Activated naive CD4-positive, alpha-beta T cell treated with anti-CD3 and anti-CD28 coated beads, Interleukin-2, amount 50 U/mL, for 72 hours (primary cell): ENCODE data around the gene TKTL1. TPM values are rescaled to one million over a fixed set of nuclear protein-coding genes. Genes with fewer than 3 reads are reported as not detected.

Experiments used
- ATAC-seq, 2 donors: fragments of 150-1000 bp; cut with Tn5 transposase; 2 replicates each; pipeline ENCODE4 v1.10.0; 2021; ENCODE audit warnings: mild to moderate bottlenecking in 2 of 2, moderate library complexity in 2 of 2
- DNase-seq, 2 donors: peaks; one replicate each; pipeline ENCODE4 v3.0.0; 2021 to 2022; ENCODE audit warnings: low spot score in 2 of 2
- H3K27ac Mint-ChIP-seq, 2 donors: one replicate each; pipeline ENCODE4 v1.8.0; 2022; ENCODE audit warnings: mild to moderate bottlenecking in 2 of 2, mixed read lengths in 2 of 2
- H3K36me3 Mint-ChIP-seq, 2 donors: one replicate each; pipeline ENCODE4 v1.8.0; 2022; ENCODE audit warnings: mixed read lengths in 2 of 2
- H3K9me3 Mint-ChIP-seq, 2 donors: one replicate each; pipeline ENCODE4 v1.8.0; 2022; ENCODE audit warnings: mixed read lengths in 2 of 2
- total RNA-seq, 2 donors: library from RNA; stranded (reverse); gene quantifications; one replicate each; pipeline ENCODE4 v1.2.3, GENCODE V29; 2022

The TKTL1 gene
- total RNA-seq, 2 donors from 2014 or later: 0.48 to 0.56 TPM

DNA sequence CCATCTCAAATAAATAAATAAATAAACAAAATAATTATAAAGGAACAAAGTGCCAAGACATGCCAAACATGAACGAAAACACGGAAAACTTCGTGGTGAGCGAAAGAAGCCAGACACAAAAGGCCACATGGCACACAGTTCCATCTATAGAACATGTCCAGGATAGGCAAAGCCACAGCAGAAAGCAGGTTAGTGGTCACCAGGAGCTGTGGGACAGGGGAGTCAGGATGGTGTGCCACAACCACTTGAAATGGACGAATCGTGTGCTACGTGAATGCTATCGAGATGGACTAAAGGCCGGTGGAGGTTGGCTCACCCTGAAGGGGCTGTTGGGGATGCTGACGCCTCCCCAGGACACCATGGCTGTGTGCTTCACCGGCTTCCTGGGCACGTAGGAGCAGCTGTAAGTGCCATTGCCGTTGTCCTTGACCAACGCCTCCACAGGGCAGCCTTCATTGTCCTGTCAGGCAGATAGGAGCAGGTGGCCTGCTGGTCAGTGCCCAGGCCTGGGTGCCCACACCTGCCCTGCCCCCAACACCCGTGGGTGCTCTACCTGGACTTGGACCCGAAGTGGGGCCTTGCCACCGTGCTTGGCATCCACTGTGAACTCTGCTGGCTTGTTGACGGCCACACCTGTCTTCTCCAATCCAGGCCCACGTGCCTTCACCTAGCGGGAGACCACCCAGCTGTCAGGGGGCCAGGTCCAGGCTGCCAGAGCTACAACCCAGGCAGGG, 68.3 kb downstream of the TKTL1 start:
- no peak for DNase-seq
- H3K36me3 Mint-ChIP-seq: peaks cover 0 to 7% of the 10 kb centered on the region in 2 donors
- no peak for ATAC-seq
- H3K9me3 Mint-ChIP-seq: no peaks in the 10 kb centered on the region
- no peak overlapping the region for H3K27ac Mint-ChIP-seq

DNA sequence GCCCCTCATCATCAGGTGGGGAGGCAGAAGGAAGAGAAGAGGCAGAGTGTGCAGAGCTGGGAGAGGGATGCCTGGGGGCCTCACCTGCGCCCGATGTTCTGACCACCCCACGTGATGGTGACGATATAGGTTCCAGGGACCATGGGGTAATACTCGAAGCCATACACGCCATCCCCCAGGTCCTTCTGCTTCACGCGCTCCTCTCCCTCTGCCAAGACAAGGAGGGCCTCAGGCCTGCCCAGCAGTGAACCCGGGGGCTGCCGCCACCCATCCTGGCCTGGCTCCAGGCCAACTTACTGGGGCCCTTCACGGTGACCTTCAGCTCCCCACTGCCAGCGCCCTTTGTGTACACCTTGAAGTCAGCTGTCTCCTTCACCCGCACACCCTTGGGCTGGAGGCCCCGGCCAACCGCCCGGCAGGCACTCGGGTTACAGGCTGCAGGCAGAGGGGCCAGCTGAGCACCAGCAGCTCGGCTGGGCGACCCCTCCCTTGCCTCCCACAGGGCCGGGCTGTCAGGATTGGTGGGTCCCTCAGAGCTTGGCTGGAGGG, 69.5 kb downstream of the TKTL1 start:
- ATAC-seq (no peak), DNase-seq (no peak)
- Mint-ChIP-seq H3K27ac (peak overlapping the region in 1 of 2 donors; percentile 14), H3K36me3 (peaks cover 5 to 11% of the 10 kb centered on the region in 2 donors), H3K9me3 (no peaks in the 10 kb centered on the region)

DNA sequence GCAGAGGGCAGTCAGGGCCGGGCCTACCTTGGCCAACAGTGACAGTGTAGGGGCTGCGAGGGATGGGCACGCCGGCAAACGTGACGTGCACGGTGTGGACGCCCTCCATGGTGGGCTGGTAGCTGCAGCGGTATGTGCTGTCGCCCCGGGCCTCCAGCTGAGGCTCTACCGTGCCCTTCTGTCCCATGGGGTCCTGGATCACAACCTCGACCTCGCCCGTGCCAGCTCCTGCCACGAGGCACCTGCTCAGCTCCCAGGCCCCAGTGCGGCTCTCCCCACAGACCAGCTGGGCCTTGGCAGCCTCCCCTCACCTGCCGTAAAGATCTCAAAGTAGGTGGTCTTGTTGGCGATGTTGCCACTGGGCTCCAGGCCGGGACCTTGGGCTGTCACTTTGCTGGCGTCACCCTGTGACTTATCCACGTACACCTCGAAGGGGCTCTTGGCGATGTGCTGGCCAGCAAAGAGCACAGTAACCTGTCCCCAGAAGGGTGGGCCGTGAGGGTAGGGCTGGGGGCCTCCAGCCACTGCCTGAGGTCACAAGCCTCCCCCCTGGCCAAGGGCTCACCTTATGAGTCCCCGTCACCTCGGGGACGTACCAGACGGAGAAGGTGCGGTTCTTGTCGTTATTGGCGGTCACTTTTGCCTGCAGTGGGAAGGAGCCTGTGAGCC, 70.5 kb downstream of the TKTL1 start:
- ATAC-seq (no peak), DNase-seq (no peak)
- Mint-ChIP-seq H3K36me3 (peaks cover 5 to 12% of the 10 kb centered on the region in 2 donors), H3K27ac (no peak overlapping the region), H3K9me3 (no peaks in the 10 kb centered on the region)

- ATAC-seq: no peak
- DNase-seq: no peak
- H3K27ac Mint-ChIP-seq: no peak overlapping the region
- H3K36me3 Mint-ChIP-seq: peaks cover 5 to 12% of the 10 kb centered on the region in 2 donors
- no peaks in the 10 kb centered on the region for H3K9me3 Mint-ChIP-seq
These were observed 71.1 kb downstream of the TKTL1 start for GRCh38 chrX:154366666-154367055.

- Mint-ChIP-seq H3K9me3 (no peaks in the 10 kb centered on the region), H3K36me3 (peaks cover 5 to 12% of the 10 kb centered on the region in 2 donors), H3K27ac (peak overlapping the region; percentile 81 to 91)
- DNase-seq (no peak), ATAC-seq (no peak)
These were observed 72.1 kb downstream of the TKTL1 start for GRCh38 chrX:154367474-154368308.

DNA sequence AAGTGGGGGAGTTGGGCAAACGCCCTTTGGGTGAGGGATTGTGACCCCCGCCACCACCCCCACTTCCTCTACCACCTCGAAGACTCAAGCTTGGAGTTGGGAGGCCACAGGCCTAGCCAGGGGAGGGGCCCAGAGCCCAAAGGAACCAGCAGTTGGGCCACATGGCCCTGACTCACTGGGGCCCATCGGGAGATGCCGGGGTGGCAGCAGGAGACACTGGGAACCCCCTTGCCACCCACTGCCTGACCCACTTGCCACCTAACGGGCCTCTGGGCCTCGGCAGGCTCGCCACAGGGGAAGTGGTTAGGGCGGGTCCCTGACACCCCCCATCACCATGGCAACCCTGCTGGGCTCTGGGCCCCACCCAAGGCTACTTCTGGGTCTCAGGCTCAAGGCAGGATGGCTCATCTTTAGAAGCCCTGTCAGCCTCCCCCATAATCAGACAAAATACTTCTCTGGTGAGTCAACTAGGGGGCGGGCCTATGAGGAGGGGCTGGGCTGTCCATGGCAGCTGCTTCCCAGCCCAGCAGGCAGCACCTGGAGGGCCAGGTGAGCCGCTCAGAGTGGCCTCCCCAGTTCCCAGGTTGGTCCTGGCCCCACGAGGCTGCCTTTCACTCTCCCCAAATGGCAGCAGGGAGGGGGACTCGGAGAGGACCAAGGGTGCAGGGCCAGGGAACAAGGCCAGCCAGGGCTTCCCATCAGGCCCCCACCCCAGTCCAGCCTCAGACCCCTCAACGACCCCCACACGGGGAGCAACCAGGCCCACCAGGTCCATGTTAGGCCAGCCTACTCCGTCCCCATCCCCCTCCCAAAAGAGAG, 73.2 kb downstream of the TKTL1 start:
- peaks cover 5 to 12% of the 10 kb centered on the region in 2 donors for H3K36me3 Mint-ChIP-seq
- H3K27ac Mint-ChIP-seq: peak overlapping the region; percentile 81 to 91
- no peaks in the 10 kb centered on the region for H3K9me3 Mint-ChIP-seq

DNA sequence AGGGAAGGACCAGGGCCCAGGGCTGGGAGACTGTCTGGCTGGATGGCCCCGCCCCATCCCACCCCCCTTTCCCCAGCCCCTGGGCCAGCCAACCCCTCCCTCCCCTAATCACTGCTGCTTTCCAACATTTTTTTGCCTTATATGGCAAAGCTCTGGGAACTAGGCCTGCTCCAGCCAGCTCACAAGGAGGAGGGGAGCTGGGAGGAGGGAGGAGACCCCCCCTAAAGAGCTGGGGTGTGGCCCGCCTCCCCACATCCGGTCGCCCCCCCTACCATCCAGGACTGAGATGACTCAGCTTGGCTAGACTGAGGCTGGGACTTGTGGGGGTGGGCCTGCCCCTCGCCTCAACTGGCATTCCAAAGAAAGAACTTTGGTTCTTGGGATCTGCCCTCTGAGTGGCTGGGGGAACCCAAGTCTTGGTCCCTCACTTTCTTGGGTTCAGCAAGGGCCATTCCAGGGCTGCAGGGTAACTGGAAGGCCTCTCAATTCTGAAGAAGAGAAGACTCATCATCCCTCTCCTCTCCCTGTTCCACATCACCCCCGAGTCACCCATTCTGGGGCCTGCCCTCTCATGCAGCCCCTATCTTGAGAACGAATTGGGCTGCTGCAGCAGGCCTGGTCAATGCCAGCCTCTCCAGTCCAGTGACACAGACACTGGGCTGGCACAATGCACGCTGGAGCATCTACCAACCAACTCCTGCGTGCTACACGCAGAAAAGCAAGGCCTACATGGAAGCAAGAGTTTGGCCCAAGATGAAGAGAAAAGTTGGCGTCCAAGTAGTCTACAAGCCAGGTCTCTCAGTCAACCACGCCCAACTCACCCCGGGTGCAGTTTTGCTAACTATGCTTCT, 74.1 kb downstream of the TKTL1 start:
- ATAC-seq (peak; percentile 13 to 20), DNase-seq (peak in 1 of 2 donors; percentile 75)
- Mint-ChIP-seq H3K27ac (peak overlapping the region; percentile 79 to 83), H3K36me3 (peaks cover 5 to 9% of the 10 kb centered on the region in 2 donors), H3K9me3 (no peaks in the 10 kb centered on the region)

More for the DNA sequence above, 73.2 kb downstream of the TKTL1 start:
- ATAC-seq: peak; percentile 63 to 76
- peak; percentile 74 to 95 for DNase-seq

DNA sequence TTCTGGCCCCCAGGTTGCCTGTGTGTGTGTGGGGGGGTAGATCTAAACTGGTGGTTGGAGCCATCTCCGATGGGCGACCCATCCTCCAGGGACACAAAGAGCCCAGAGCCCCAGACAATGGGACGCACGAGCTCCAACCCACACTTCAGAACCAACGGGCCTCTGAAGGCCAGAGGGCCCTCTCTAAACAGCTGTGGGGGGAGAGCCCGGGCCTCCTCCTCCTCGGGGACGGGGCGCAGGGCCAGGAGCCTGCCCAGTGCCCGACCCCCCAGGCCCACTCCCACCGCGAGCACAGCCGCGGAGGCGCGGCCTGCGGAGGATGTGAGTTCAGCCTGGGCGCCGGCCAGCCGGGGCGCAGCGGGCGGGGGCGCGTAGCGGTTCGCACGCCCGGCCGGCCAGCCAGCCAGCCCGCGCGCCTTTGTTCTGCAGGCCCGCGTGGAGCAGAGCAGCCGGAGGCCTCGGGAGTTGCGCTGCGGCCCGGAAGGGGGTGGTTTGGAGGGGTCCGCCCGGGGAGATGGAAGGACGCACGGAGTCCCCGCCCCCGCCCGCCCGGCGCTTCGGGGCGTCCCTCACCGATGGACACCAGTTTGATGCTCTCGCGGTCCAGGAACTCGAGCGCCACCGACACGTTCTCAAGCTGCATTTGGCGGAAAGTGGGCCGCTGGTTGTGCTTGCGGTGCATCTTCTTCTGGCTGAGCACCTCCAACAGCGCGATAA, 74.9 kb downstream of the TKTL1 start:
- no peaks in the 10 kb centered on the region for H3K9me3 Mint-ChIP-seq
- peak overlapping the region; percentile 79 to 83 for H3K27ac Mint-ChIP-seq
- H3K36me3 Mint-ChIP-seq: peaks cover 5 to 6% of the 10 kb centered on the region in 2 donors
- DNase-seq (no peak), ATAC-seq (no peak)

DNA sequence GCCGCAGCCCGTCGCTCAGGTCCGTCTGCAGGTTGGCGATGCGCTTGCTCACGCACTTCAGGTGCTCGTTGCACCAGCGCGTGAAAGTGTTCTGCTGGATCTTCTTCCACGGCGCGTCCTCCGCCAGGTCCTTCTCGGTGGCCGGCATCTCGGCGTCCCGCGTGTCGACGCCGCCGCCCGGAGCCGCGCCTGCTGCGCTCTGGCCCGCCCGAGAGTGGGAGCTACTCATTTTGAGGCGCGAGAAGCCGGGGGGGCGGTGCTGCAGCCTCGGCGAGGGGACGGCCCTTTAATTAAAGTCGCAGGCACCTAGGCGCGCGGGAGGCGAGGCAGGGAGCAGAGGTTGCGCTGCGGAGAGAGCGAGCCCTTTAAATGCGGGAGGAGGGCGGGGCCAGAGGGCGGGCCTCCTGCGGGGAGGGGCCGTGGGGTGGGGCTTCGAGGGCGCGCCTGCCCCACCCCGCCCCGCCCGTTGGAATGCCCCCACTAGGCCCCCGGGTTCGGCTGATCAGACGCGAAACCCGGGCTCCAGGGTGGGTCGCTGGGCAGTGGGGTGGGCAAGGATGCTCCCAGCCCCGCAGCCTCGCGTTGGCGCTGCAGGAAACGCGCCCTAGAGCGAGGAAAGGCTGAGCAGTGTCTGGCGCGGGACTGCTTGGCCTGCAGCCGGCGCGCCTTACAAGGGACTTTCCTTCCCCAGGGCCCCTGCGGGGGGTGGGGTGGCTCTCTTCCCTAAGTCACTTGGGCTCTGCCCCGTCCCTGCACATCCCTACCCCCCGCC, 75.6 kb downstream of the TKTL1 start:
- Mint-ChIP-seq H3K27ac (peak overlapping the region; percentile 50 to 74), H3K9me3 (no peaks in the 10 kb centered on the region), H3K36me3 (peaks cover 5 to 6% of the 10 kb centered on the region in 2 donors)
- DNase-seq: peak; percentile 85 to 87
- ATAC-seq: peak; percentile 47 to 66

GRCh38 chrX:154371789-154372300, 76.2 kb downstream of the TKTL1 start:
- Mint-ChIP-seq H3K27ac (no peak overlapping the region), H3K36me3 (peaks cover 5 to 6% of the 10 kb centered on the region in 2 donors), H3K9me3 (no peaks in the 10 kb centered on the region)
- no peak for DNase-seq
- ATAC-seq: peak; percentile 0 to 6

DNA sequence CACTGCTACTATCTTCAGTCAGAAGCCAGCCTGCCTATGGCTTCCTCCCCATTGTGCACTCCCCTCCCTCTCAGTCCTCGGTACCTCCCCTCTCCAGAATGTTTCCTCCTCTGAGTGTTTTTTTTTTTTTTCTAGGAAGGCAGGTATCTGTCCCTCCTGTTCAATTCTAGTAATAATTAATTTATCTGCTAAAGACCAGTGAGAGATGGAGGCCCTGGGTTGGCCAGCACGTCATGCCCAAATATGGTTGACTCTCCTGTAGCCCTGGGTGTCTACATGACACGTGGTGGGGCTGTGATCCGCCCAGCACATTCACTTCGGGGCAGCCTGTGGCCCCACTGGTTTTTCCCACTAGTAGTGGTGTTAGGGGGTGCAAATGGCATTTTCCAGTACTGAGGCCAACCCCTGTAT, 77.0 kb downstream of the TKTL1 start:
- ATAC-seq (peak in 1 of 2 donors; percentile 22), DNase-seq (no peak)
- peak overlapping the region in 1 of 2 donors; percentile 60 for H3K27ac Mint-ChIP-seq
- H3K36me3 Mint-ChIP-seq: peaks cover 5 to 6% of the 10 kb centered on the region in 2 donors
- no peaks in the 10 kb centered on the region for H3K9me3 Mint-ChIP-seq

DNA sequence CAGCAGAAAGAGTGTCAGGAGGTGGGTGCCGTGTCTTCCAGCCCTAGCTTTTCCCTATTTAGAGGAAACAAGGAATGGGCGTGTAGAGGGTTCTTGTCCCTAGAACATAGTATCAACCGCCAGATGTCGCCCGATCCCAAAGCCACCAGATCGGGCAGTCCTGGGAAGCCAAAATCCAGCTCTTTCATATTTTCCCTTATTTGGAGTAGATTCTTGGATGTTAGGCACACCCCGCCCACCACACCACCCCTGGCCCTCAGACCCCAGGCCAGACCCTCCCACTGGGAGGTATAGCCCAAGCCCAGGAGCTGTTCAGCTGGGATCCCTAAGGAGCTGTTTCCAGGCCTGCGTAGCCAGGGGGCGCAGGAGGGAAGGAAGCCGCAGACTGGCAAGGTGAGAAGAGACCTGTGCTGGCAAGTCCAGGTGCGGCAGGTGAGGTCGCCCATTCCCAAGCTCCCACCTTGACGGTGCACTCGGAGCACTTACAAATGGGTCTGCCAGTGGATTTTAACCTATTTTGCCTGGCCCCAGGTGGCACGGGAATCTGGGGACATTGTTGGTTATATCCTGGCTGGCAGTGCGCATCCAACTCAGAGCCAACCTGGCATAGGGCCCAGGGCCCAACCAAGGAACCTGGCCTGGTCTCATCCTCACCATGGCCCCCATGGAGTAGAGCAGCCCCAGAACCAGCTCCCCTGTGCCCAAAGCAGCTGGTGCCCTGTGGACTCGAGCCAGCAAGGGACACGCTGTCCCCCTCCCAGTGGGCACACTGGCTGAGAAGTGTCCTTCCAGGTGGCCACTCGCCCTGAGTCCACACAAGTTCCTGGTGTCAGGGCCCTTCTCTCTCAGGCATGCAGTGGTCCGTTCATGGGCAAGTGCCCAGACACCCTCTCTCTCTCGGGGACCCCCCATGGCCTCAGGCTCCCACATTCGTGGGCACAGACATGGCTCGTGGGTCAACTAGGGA, 78.0 kb downstream of the TKTL1 start:
- Mint-ChIP-seq H3K9me3 (no peaks in the 10 kb centered on the region), H3K36me3 (peaks cover 5 to 6% of the 10 kb centered on the region in 2 donors), H3K27ac (peak overlapping the region in 1 of 2 donors; percentile 48)
- ATAC-seq (no peak), DNase-seq (no peak)
